ENCODE measurements around the gene OASL.
"Not testable (repeated sequence)": the region's sequence is repeated elsewhere in the genome, so short reads cannot be mapped to it uniquely, and the experiment has no call there.

OASL gene

GRCh38 chr12:121038861-121039668, at the start of gene OASL:
OASL (minus strand) TSS chr12:121039246; CDS start chr12:121038971, 275 bp downstream.
- no peak for DNase-seq

GRCh38 chr12:121088195-121088585, 49.1 kb upstream of the OASL start:
- DNase-seq, result no peak

- no peak for DNase-seq
Measured at GRCh38 chr12:121087467-121088194, 48.6 kb upstream of the OASL start.

GRCh38 chr12:121086781-121087295, 47.8 kb upstream of the OASL start:
- no peak for DNase-seq

GRCh38 chr12:121085506-121086353, 46.7 kb upstream of the OASL start:
- DNase-seq, result no peak

GRCh38 chr12:121085069-121085468, 46.0 kb upstream of the OASL start:
- no peak for DNase-seq

- DNase-seq, result no peak
Measured at GRCh38 chr12:121084229-121084628, 45.2 kb upstream of the OASL start.

- no peak for DNase-seq
Measured at GRCh38 chr12:121080909-121081308, 41.9 kb upstream of the OASL start.

GRCh38 chr12:121079736-121080272, 40.8 kb upstream of the OASL start:
- no peak for DNase-seq

GRCh38 chr12:121077440-121077839, 38.4 kb upstream of the OASL start:
- DNase-seq, result not testable (repeated sequence)

GRCh38 chr12:121075911-121076310, 36.9 kb upstream of the OASL start:
- DNase-seq, result not testable (repeated sequence)

GRCh38 chr12:121072147-121072546, 33.1 kb upstream of the OASL start:
- no peak for DNase-seq

GRCh38 chr12:121069206-121069605, 30.2 kb upstream of the OASL start:
- no peak for DNase-seq

- DNase-seq, result no peak
Measured at GRCh38 chr12:121065345-121065744, 26.3 kb upstream of the OASL start.

- DNase-seq, result not testable (repeated sequence)
Measured at GRCh38 chr12:121064586-121064985, 25.5 kb upstream of the OASL start.

GRCh38 chr12:121064116-121064515, 25.1 kb upstream of the OASL start:
- DNase-seq, result no peak

- DNase-seq, result no peak
Measured at GRCh38 chr12:121062391-121063045, 23.5 kb upstream of the OASL start.

GRCh38 chr12:121061831-121062230, 22.8 kb upstream of the OASL start:
- DNase-seq, result no peak

- DNase-seq, result no peak
Measured at GRCh38 chr12:121060149-121061001, 21.3 kb upstream of the OASL start.

GRCh38 chr12:121059031-121059898, 20.2 kb upstream of the OASL start:
- no peak for DNase-seq

Measured in DMS 273 treated with DMSO at 0.1 percent for 48 hours (cell line).